SK-N-SH (cell line): ENCODE measurements around the gene SHTN1. TPM values are rescaled to one million over a fixed set of nuclear protein-coding genes. Genes with fewer than 3 reads are reported as not detected.
A peak's percentile ranks its signal among the peaks of the same experiment; 100 is the strongest.

Source experiments
- CTCF ChIA-PET: fragments of 300-600, 350-600 bp; formaldehyde crosslinking; extraction: SDS; loops from one replicate; lab custom pipeline; 2021; lab: Yijun Ruan, JAX
- POLR2A ChIA-PET: fragments of 350-600 bp; sonication (Branson Sonifier 250); formaldehyde crosslinking; extraction: SDS; loops from one replicate; lab custom pipeline; 2020; ENCODE audit warnings: antibody characterized with exemption, inconsistent platforms; lab: Yijun Ruan, JAX
- DNase-seq: peaks from one replicate; pipeline ENCODE4 v3.0.0; 2012
- H2AFZ ChIP-seq: fragments of 200-600 bp; sonication (generic); 2 replicates; pipeline ENCODE4 v1.8.1; 2016; ENCODE audit warnings: antibody characterized with exemption, mild to moderate bottlenecking, low read depth
- H3F3A ChIP-seq: fragments of 200-600 bp; sonication (generic); replicated peaks from 2 replicates; pipeline ENCODE3; 2016; ENCODE audit warnings: antibody characterized with exemption, mild to moderate bottlenecking; ENCODE audit not compliant: insufficient read depth
- H3K27ac ChIP-seq, 2 experiments: fragments of 200-500 bp in 1 of 2; fragments of 200-600 bp in 1 of 2; sonication (Bioruptor generic) in 1 of 2; sonication (generic), shearing (Covaris generic) in 1 of 2; 2 replicates each; pipeline versions ENCODE4 v1.5.1 to v1.6.1; 2014 to 2016; ENCODE audit warnings: low read depth in 2 of 2, inconsistent platforms in 1 of 2, low read length in 1 of 2, mild to moderate bottlenecking in 1 of 2, mixed read lengths in 1 of 2
- H3K27me3 ChIP-seq: fragments of 200-600 bp; sonication (generic), shearing (Covaris generic); 2 replicates; pipeline ENCODE4 v1.6.1; 2016; ENCODE audit warnings: mixed run types; ENCODE audit not compliant: insufficient read depth
- H3K36me3 ChIP-seq, 2 experiments: fragments of 200-500 bp in 1 of 2; fragments of 200-600 bp in 1 of 2; sonication (Bioruptor generic) in 1 of 2; sonication (generic) in 1 of 2; replicated peaks in 1 of 2; 2 replicates each; pipeline versions ENCODE3 to v1.5.1; 2014 to 2016; ENCODE audit warnings: low read length in 1 of 2, mild to moderate bottlenecking in 1 of 2; ENCODE audit not compliant: insufficient read depth in 2 of 2, control insufficient read depth in 1 of 2
- H3K4me1 ChIP-seq, 2 experiments: fragments of 200-500 bp in 1 of 2; fragments of 200-600 bp in 1 of 2; sonication (Bioruptor generic) in 1 of 2; sonication (generic), shearing (Covaris generic) in 1 of 2; 2 replicates each; pipeline versions ENCODE4 v1.5.1 to v1.6.1; 2014 to 2016; ENCODE audit warnings: low read depth in 1 of 2, low read length in 1 of 2, mixed run types in 1 of 2; ENCODE audit not compliant: insufficient read depth in 2 of 2, control insufficient read depth in 1 of 2
- H3K4me2 ChIP-seq: fragments of 200-600 bp; sonication (generic), shearing (Covaris generic); 2 replicates; pipeline ENCODE4 v1.6.1; 2017; ENCODE audit warnings: mixed run types
- H3K4me3 ChIP-seq, 2 experiments: fragments of 200-500 bp in 1 of 2; fragments of 200-600 bp in 1 of 2; sonication (Bioruptor generic) in 1 of 2; sonication (generic), shearing (Covaris generic) in 1 of 2; 2 replicates each; pipeline versions ENCODE4 v1.5.1 to v1.8.1; 2014 to 2016; ENCODE audit warnings: low read depth in 2 of 2, inconsistent platforms in 1 of 2, low read length in 1 of 2, mild to moderate bottlenecking in 1 of 2, mixed read lengths in 1 of 2, moderate library complexity in 1 of 2
- H3K79me2 ChIP-seq: fragments of 200-600 bp; sonication (generic); 2 replicates; pipeline ENCODE4 v1.8.1; 2017; ENCODE audit warnings: mild to moderate bottlenecking; ENCODE audit not compliant: insufficient read depth
- H3K9ac ChIP-seq: fragments of 200-600 bp; sonication (generic); 2 replicates; pipeline ENCODE4 v1.6.1; 2017; ENCODE audit warnings: mixed run types
- H3K9me2 ChIP-seq: fragments of 200-600 bp; sonication (generic); 2 replicates; pipeline ENCODE4 v1.6.1; 2017; ENCODE audit warnings: mixed run types
- H3K9me3 ChIP-seq: fragments of 200-600 bp; sonication (generic); 2 replicates; pipeline ENCODE4 v1.6.1; 2017; ENCODE audit warnings: mixed run types, mild to moderate bottlenecking, moderate library complexity
- H4K20me1 ChIP-seq: fragments of 200-600 bp; sonication (generic); 2 replicates; pipeline ENCODE4 v1.6.1; 2017; ENCODE audit warnings: mild to moderate bottlenecking, mixed run types; ENCODE audit not compliant: insufficient read depth
- ELF1 ChIP-seq: IDR thresholded peaks from 2 replicates; pipeline ENCODE4 v1.4.0; 2012
- EP300 ChIP-seq, 2 experiments: IDR thresholded peaks; 2 replicates each; pipeline versions ENCODE4 v1.4.0 to v1.6.1; 2012; ENCODE audit warnings: borderline replicate concordance in 1 of 2, low read depth in 1 of 2, low read length in 1 of 2
- FOSL2 ChIP-seq: IDR thresholded peaks from 2 replicates; pipeline ENCODE4 v1.4.0; 2012; ENCODE audit warnings: low read depth, mild to moderate bottlenecking, moderate library complexity, borderline replicate concordance
- FOXM1 ChIP-seq: IDR thresholded peaks from 2 replicates; pipeline ENCODE4 v1.4.0; 2012; ENCODE audit warnings: low read depth, mild to moderate bottlenecking
- GATA2 ChIP-seq: sonication (generic); formaldehyde crosslinking; IDR thresholded peaks from 2 replicates; pipeline ENCODE4 v1.5.0; 2020; ENCODE audit warnings: mild to moderate bottlenecking, missing genetic modification reagents
- POLR2AphosphoS5 ChIP-seq: IDR thresholded peaks from 2 replicates; pipeline ENCODE4 v1.6.1; 2012; ENCODE audit warnings: low read depth, low read length
- RCOR1 ChIP-seq: fragments of 150-350 bp; IDR thresholded peaks from 2 replicates; pipeline ENCODE4 v1.6.1; 2017; ENCODE audit warnings: antibody characterized with exemption, low read length
- REST ChIP-seq: IDR thresholded peaks from 2 replicates; pipeline ENCODE4 v1.6.1; 2012; ENCODE audit warnings: mild to moderate bottlenecking, low read depth, low read length, moderate library complexity
- RXRA ChIP-seq: IDR thresholded peaks from 2 replicates; pipeline ENCODE4 v1.4.0; 2012; ENCODE audit warnings: low read depth, mild to moderate bottlenecking, borderline replicate concordance
- TAF1 ChIP-seq: IDR thresholded peaks from 2 replicates; pipeline ENCODE4 v1.6.1; 2012; ENCODE audit warnings: low read depth, mild to moderate bottlenecking, low read length, moderate library complexity, borderline replicate concordance
- USF1 ChIP-seq: IDR thresholded peaks from 2 replicates; pipeline ENCODE4 v1.4.0; 2012; ENCODE audit warnings: low read depth, borderline replicate concordance
- YY1 ChIP-seq: IDR thresholded peaks from 2 replicates; pipeline ENCODE4 v1.4.0; 2012; ENCODE audit warnings: low read depth, mild to moderate bottlenecking
- ZBTB33 ChIP-seq: IDR thresholded peaks from 2 replicates; pipeline ENCODE4 v1.4.0; 2012; ENCODE audit warnings: low read depth, borderline replicate concordance
- WGBS: methylation state at CpG from one replicate; pipeline ENCODE4 v1.1.6; 2017; ENCODE audit warnings: low lambda C conversion rate; 5-methylcytosine and 5-hydroxymethylcytosine counted together
- polyA plus RNA-seq, 3 experiments: library from polyadenylated mRNA; depleted of rRNA; stranded (reverse); fragments of >200 nt; gene quantifications; 2 replicates each; pipeline ENCODE4 v1.2.3, GENCODE V29; 2012

SHTN1 gene
- polyA plus RNA-seq, 1 of the 3 experiments (the other 2 are of a cell fraction), result 5.2 TPM

GRCh38 chr10:116853701-116854100 lies 151.3 kb downstream of the SHTN1 start:
- Histone ChIP-seq H3K9me2 (no peaks in the 10 kb centered on the region), H3K4me3 (no peak overlapping the region), H3K79me2 (no peaks in the 10 kb centered on the region), H3K4me2 (no peak overlapping the region), H3F3A (no peaks in the 10 kb centered on the region), H2AFZ (no peak overlapping the region), H3K9ac (no peak overlapping the region), H3K9me3 (no peaks in the 10 kb centered on the region), H3K27ac (no peak overlapping the region), H4K20me1 (no peaks in the 10 kb centered on the region), H3K4me1 (peaks cover 0 to 6% of the 10 kb centered on the region in 2 experiments; a peak in 1 of 4 replicates), H3K36me3 (no peaks in the 10 kb centered on the region), H3K27me3 (no peaks in the 10 kb centered on the region)
- 50% methylated on average over 4 of the region's 4 CpGs for WGBS
- ChIA-PET CTCF (interaction anchor here (1.1 to 1.4 kb wide), 2 partner anchors 311 to 322 kb away, joined by 3 to 4 read pairs; no protein-coding TSS in a partner anchor), POLR2A (no interaction called here)
- no peak for TF ChIP-seq USF1
- no peak for TF ChIP-seq ELF1
- DNase-seq, result no peak

- WGBS, result 49% methylated on average over 4 of the region's 4 CpGs
- Histone ChIP-seq H3K4me1 (peaks cover 0 to 10% of the 10 kb centered on the region in 2 experiments; a peak in 1 of 4 replicates), H3K36me3 (no peaks in the 10 kb centered on the region), H3K9me2 (no peaks in the 10 kb centered on the region), H3K4me2 (no peak overlapping the region), H3K79me2 (no peaks in the 10 kb centered on the region), H3F3A (no peaks in the 10 kb centered on the region), H4K20me1 (no peaks in the 10 kb centered on the region), H3K9me3 (no peaks in the 10 kb centered on the region), H3K27me3 (no peaks in the 10 kb centered on the region), H3K4me3 (no peak overlapping the region), H2AFZ (no peak overlapping the region), H3K27ac (no peak overlapping the region), H3K9ac (no peak overlapping the region)
- CTCF ChIA-PET, result interaction anchor here (0.9 to 1.4 kb wide), 3 partner anchors 18 to 322 kb away, joined by 3 to 4 read pairs (median 3); no protein-coding TSS in a partner anchor
- TF ChIP-seq TAF1, result no peak
- TF ChIP-seq RCOR1, result peak; percentile 76
- TF ChIP-seq EP300 (IDR thresholded peaks at IDR 0.05; ENCODE audit: borderline replicate concordance in 1 of 2, low read depth in 1 of 2, low read length in 1 of 2), result 0 out of 4 replicates have a peak, but pooled peaks of 1 of the 2 experiments have one; percentile 28
- TF ChIP-seq GATA2 (CRISPR knock-in tag), result peak; percentile 60
- POLR2A ChIA-PET, result no interaction called here
- DNase-seq, result peak; percentile 70
These were observed 151.7 kb downstream of the SHTN1 start for GRCh38 chr10:116853287-116853686.

GRCh38 chr10:116852246-116852645 lies 152.7 kb downstream of the SHTN1 start:
- Histone ChIP-seq H3K9me3 (no peaks in the 10 kb centered on the region), H3K9ac (no peak overlapping the region), H3K9me2 (no peaks in the 10 kb centered on the region), H3K4me1 (peaks cover 0 to 11% of the 10 kb centered on the region in 2 experiments; a peak in 1 of 4 replicates), H3K4me2 (no peak overlapping the region), H3K79me2 (no peaks in the 10 kb centered on the region), H3K4me3 (no peak overlapping the region), H3F3A (no peaks in the 10 kb centered on the region), H4K20me1 (no peaks in the 10 kb centered on the region), H3K27ac (no peak overlapping the region)
- ChIA-PET POLR2A (no interaction called here), CTCF (no interaction called here)
- DNase-seq, result no peak
- WGBS, result 86% methylated on average over 1 of the region's 1 CpG
- no peak for TF ChIP-seq REST
- no peak for TF ChIP-seq FOSL2
- no peak for TF ChIP-seq RXRA
- no peak for TF ChIP-seq ZBTB33
- TF ChIP-seq POLR2AphosphoS5, result no peak
- no peak for TF ChIP-seq FOXM1
- no peak for TF ChIP-seq YY1
- TF ChIP-seq, all 33 proteins: peak for 0
- H3K36me3 ChIP-seq, result no peaks in the 10 kb centered on the region
- H3K27me3 ChIP-seq, result no peaks in the 10 kb centered on the region
- H2AFZ ChIP-seq, result no peak overlapping the region
